Heart left ventricle (tissue), 16 donors: ENCODE data around the gene KLF2. TPM values are rescaled to one million over a fixed set of nuclear protein-coding genes. Genes with fewer than 3 reads are reported as not detected.

Experiments
- ATAC-seq, 4 donors: fragments of 200-7000 bp; cut with Tn5 transposase; one replicate each; pipeline ENCODE4 v1.9.1; 2020 to 2022; ENCODE audit warnings: moderate library complexity in 4 of 4, mild to moderate bottlenecking in 3 of 4, moderate number of reproducible peaks in 1 of 4
- DNase-seq, 5 donors: peaks; one replicate each; pipeline ENCODE4 v3.0.0-alpha.2; 2020
- H3K27ac ChIP-seq, 12 donors: fragments of 200-600 bp; sonication (generic) in 4 of 12; one replicate each; pipeline versions ENCODE4 v1.5.0 to v1.8.0; 2016 to 2022; ENCODE audit warnings: mild to moderate bottlenecking in 2 of 12
- H3K27me3 ChIP-seq, 9 donors: fragments of 200-600 bp; sonication (generic) in 2 of 9; one replicate each; pipeline versions ENCODE4 v1.5.1 to v1.8.0; 2016 to 2022; ENCODE audit warnings: mild to moderate bottlenecking in 3 of 9
- H3K36me3 ChIP-seq, 9 donors: fragments of 200-600 bp; sonication (generic) in 2 of 9; one replicate each; pipeline versions ENCODE4 v1.5.0 to v1.8.0; 2018 to 2022; ENCODE audit warnings: mild to moderate bottlenecking in 2 of 9
- H3K4me1 ChIP-seq, 12 donors: fragments of 200-600 bp; sonication (generic) in 4 of 12; one replicate each; pipeline versions ENCODE4 v1.5.0 to v1.8.0; 2016 to 2022; ENCODE audit warnings: mild to moderate bottlenecking in 3 of 12
- H3K4me3 ChIP-seq, 12 donors: fragments of 200-600 bp; sonication (generic) in 4 of 12; one replicate each; pipeline versions ENCODE4 v1.5.0 to v1.8.0; 2017 to 2022; ENCODE audit warnings: mild to moderate bottlenecking in 9 of 12, moderate library complexity in 4 of 12
- H3K9me3 ChIP-seq, 12 donors: fragments of 200-600 bp; sonication (generic) in 4 of 12; one replicate each; pipeline versions ENCODE4 v1.5.0 to v1.8.0; 2016 to 2022; ENCODE audit warnings: mild to moderate bottlenecking in 1 of 12
- POLR2A ChIP-seq, 2 donors: fragments of 450-650 bp; IDR thresholded peaks; one replicate each; pipeline ENCODE4 v1.6.1; 2017; ENCODE audit warnings: antibody characterized with exemption in 2 of 2, mild to moderate bottlenecking in 2 of 2, moderate library complexity in 2 of 2
- WGBS, 4 donors: extraction: QIAGEN DNeasy Blood & Tissue Kit in 2 of 4; methylation state at CpG; one replicate each; pipeline versions ENCODE4 v1.1.5 to v1.1.7; 2013 to 2018; 5-methylcytosine and 5-hydroxymethylcytosine counted together
- intact Hi-C, 10 donors: fragments of 100-400 bp; cut with DNase I; formaldehyde crosslinking; loops; one replicate each; pipeline versions ENCODE4 v1.11.1 to v1.14.2; 2022
- polyA plus RNA-seq, 2 donors: library from polyadenylated mRNA; stranded (reverse); fragments of 200-250 nt; gene quantifications; one replicate each; pipeline ENCODE4 v1.2.3, GENCODE V29; 2013
- total RNA-seq, 9 donors: library from RNA; depleted of rRNA in 2 of 9; stranded (reverse); fragments of >200 nt in 2 of 9; fragmentation: NEBNext Ultra II Directional in 3 of 9; extraction: Animal tissue kit (Norgen Biotek cat#: 25700) in 3 of 9; gene quantifications; one replicate each; pipeline versions ENCODE4 v1.1.0 to v1.2.4, GENCODE V29; 2016 to 2023
- TF ChIP-seq, protein P1 (sequence below), 12 donors: fragments of 200-600 bp; sonication (generic) in 4 of 12; IDR thresholded peaks; one replicate each; pipeline versions ENCODE4 v1.5.0 to v1.8.0; 2018 to 2022; ENCODE audit warnings: antibody characterized with exemption in 12 of 12, mild to moderate bottlenecking in 5 of 12
- donor health status: ischemic (EF 13 %, LVEDD 7.1; RV severe dilation, severe dysfunction).
- donor health status: healthy with polysubstance abuse.
- donor health status: DM: no; HTN: yes; CAD: no.
- donor health status: DM: no; HTN: no; CAD: no.
- donor health status: ischemic (EF 25% LVEDD 6.9; RV normal size, moderate dysfunction).
- donor health status: ischemic (EF 25% LVEDD 5.7; RV mildly dilated, moderate dysfunction).
- donor health status: healthy.
- donor health status: DM: yes; HTN: yes; CAD: no.
- donor health status: ischemic (EF 35%, LVEDD 5.7; RV mildly dilated, moderate dysfunction).
- donor health status: nonischemic (EF 11% LVEDD 7.7; RV severe dilation, severe dysfunction).
- donor health status: DM: yes; HTN: yes; CAD: no.
- donor health status: PGD.
- donor health status: ischemic (EF 29% LVEDD 5.4; RV normal size, mild dysfunction).
- donor health status: nonischemic (EF 23%, LVEDD 6.1; RV moderate dilation, normal function).

Gene KLF2
- total and polyA plus RNA-seq, 11 donors: 14.4 to 87.2 (median 37.8) TPM

- TF ChIP-seq, protein P1, sequence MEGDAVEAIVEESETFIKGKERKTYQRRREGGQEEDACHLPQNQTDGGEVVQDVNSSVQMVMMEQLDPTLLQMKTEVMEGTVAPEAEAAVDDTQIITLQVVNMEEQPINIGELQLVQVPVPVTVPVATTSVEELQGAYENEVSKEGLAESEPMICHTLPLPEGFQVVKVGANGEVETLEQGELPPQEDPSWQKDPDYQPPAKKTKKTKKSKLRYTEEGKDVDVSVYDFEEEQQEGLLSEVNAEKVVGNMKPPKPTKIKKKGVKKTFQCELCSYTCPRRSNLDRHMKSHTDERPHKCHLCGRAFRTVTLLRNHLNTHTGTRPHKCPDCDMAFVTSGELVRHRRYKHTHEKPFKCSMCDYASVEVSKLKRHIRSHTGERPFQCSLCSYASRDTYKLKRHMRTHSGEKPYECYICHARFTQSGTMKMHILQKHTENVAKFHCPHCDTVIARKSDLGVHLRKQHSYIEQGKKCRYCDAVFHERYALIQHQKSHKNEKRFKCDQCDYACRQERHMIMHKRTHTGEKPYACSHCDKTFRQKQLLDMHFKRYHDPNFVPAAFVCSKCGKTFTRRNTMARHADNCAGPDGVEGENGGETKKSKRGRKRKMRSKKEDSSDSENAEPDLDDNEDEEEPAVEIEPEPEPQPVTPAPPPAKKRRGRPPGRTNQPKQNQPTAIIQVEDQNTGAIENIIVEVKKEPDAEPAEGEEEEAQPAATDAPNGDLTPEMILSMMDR (IDR thresholded peaks at IDR 0.05): no peak
- TF ChIP-seq POLR2A (IDR thresholded peaks at IDR 0.05): no peak
- peaks cover 0 to 47% (median 27%) of the 10 kb centered on the region in 12 donors for H3K4me1 ChIP-seq
- no peaks in the 10 kb centered on the region for H3K27me3 ChIP-seq
- DNase-seq: no peak
- intact Hi-C loops: loop anchor here in 3 of 10 donors (2.0 to 5.0 kb wide), 4 partner anchors 24 to 64 kb away; no protein-coding TSS in a partner anchor
- peaks cover 0 to 5% (median 0%) of the 10 kb centered on the region in 12 donors for H3K9me3 ChIP-seq
- H3K4me3 ChIP-seq: peak overlapping the region in 1 of 12 donors; percentile 2
- H3K36me3 ChIP-seq: no peaks in the 10 kb centered on the region
- WGBS, 4 donors: 43 to 58% (median 48%) methylated on average over 3 of the region's 3 CpGs
- ATAC-seq: peak; percentile 45 to 71 (median 50)
- peak overlapping the region; percentile 54 to 88 (median 77) for H3K27ac ChIP-seq
Measured at GRCh38 chr19:16316506-16316882, 8.1 kb upstream of the KLF2 start.

GRCh38 chr19:16319481-16319880 lies 5.1 kb upstream of the KLF2 start:
- TF ChIP-seq POLR2A (IDR thresholded peaks at IDR 0.05): no peak
- TF ChIP-seq, protein P1 (IDR thresholded peaks at IDR 0.05): no peak
- 51 to 66% (median 60%) methylated on average over 7 of the region's 7 CpGs for WGBS, 4 donors
- H3K27ac ChIP-seq: peak overlapping the region in 9 of 12 donors; percentile 5 to 45 (median 27)
- peaks cover 0 to 49% (median 28%) of the 10 kb centered on the region in 12 donors for H3K4me1 ChIP-seq
- peak in 1 of 4 donors; percentile 14 for ATAC-seq
- intact Hi-C loops: loop anchor here in 1 of 10 donors (5.0 kb wide), 1 partner anchor 62 kb away; no protein-coding TSS in a partner anchor
- peak in 1 of 5 donors; percentile 63 for DNase-seq
- no peak overlapping the region for H3K4me3 ChIP-seq
- no peaks in the 10 kb centered on the region for H3K27me3 ChIP-seq
- no peaks in the 10 kb centered on the region for H3K36me3 ChIP-seq
- peaks cover 0 to 5% (median 0%) of the 10 kb centered on the region in 12 donors for H3K9me3 ChIP-seq

- ATAC-seq (no peak), DNase-seq (no peak)
- Histone ChIP-seq H3K27ac (no peak overlapping the region), H3K27me3 (no peaks in the 10 kb centered on the region), H3K4me3 (no peak overlapping the region), H3K9me3 (peaks cover 0 to 5% (median 0%) of the 10 kb centered on the region in 12 donors), H3K36me3 (peaks cover 0 to 6% (median 4%) of the 10 kb centered on the region in 9 donors), H3K4me1 (peaks cover 0 to 38% (median 19%) of the 10 kb centered on the region in 12 donors)
- TF ChIP-seq POLR2A (IDR thresholded peaks at IDR 0.05): no peak
- TF ChIP-seq, protein P1 (IDR thresholded peaks at IDR 0.05): no peak
- intact Hi-C loops: loop anchor here in 7 of 10 donors (5.0 kb wide), 3 partner anchors 34 to 64 kb away; no protein-coding TSS in a partner anchor
- 92 to 100% (median 97%) methylated on average over 3 of the region's 3 CpGs for WGBS, 4 donors
Measured at GRCh38 chr19:16320987-16321386, 3.6 kb upstream of the KLF2 start.

DNA sequence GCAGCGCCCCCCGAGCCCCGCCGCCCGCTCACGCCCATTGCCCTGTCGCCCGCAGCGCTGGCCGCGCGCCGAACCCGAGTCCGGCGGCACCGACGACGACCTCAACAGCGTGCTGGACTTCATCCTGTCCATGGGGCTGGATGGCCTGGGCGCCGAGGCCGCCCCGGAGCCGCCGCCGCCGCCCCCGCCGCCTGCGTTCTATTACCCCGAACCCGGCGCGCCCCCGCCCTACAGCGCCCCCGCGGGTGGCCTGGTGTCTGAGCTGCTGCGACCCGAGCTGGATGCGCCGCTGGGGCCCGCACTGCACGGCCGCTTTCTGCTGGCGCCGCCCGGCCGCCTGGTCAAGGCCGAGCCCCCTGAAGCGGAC lies 518 bp downstream of the KLF2 start:
- Histone ChIP-seq H3K4me1 (peaks cover 0 to 49% (median 23%) of the 10 kb centered on the region in 12 donors), H3K9me3 (no peaks in the 10 kb centered on the region), H3K4me3 (peak overlapping the region; percentile 64 to 99 (median 83)), H3K27me3 (no peaks in the 10 kb centered on the region), H3K27ac (peak overlapping the region; percentile 92 to 99 (median 98)), H3K36me3 (peaks cover 7 to 36% (median 29%) of the 10 kb centered on the region in 9 donors)
- intact Hi-C loops: loop anchor here in 6 of 10 donors (2.0 to 5.0 kb wide), 5 partner anchors 42 to 78 kb away; no protein-coding TSS in a partner anchor
- WGBS, 4 donors: 0 to 3% (median 2%) methylated on average over 20 to 52 of the region's 52 CpGs
- ATAC-seq (peak in 2 of 4 donors; percentile 1 to 13), DNase-seq (peak; percentile 43 to 84 (median 60))
- TF ChIP-seq, protein P1 (IDR thresholded peaks at IDR 0.05): peak in 5 of 12 donors; percentile 9 to 27 (median 18)
- no peak for TF ChIP-seq POLR2A (IDR thresholded peaks at IDR 0.05)
